A673 (cell line): ENCODE measurements around the gene CLN5. TPM values are rescaled to one million over a fixed set of nuclear protein-coding genes. Genes with fewer than 3 reads are reported as not detected.

Experiments
- BruUV-seq: library from RNA; stranded (reverse); fragments of 400-500 nt; replicated peaks from 2 replicates; lab custom pipeline; 2021; lab: Mats Ljungman, UMichigan
- CTCF ChIA-PET: fragments of 300-600 bp; sonication (Branson Sonifier 250); formaldehyde crosslinking; loops from one replicate; lab custom pipeline; 2022; ENCODE audit warnings: antibody characterized with exemption; lab: Charles Lee
- POLR2A ChIA-PET: fragments of 300-600 bp; sonication (Branson Sonifier 250); formaldehyde crosslinking; loops from one replicate; lab custom pipeline; 2022; ENCODE audit warnings: antibody characterized with exemption; ENCODE audit not compliant: low non-redundant PET; lab: Charles Lee
- DNase-seq: peaks from one replicate; pipeline ENCODE4 v3.0.0-alpha.2; 2015; ENCODE audit warnings: low spot score
- H3K27ac ChIP-seq: fragments of 200-600 bp; sonication (generic); 2 replicates; pipeline ENCODE4 v1.5.1; 2016; ENCODE audit warnings: mixed run types, low read depth, mild to moderate bottlenecking, mixed read lengths, antibody characterized with exemption, low read length; ENCODE audit not compliant: poor library complexity, severe bottlenecking
- H3K27me3 ChIP-seq: fragments of 200-600 bp; sonication (generic); replicated peaks from 2 replicates; pipeline ENCODE4 v1.6.1; 2017; ENCODE audit warnings: mixed run types, low read depth, mild to moderate bottlenecking, mixed read lengths, antibody characterized with exemption, low read length; ENCODE audit not compliant: insufficient read depth, poor library complexity
- H3K36me3 ChIP-seq: fragments of 200-600 bp; sonication (generic); 2 replicates; pipeline ENCODE4 v1.6.1; 2016; ENCODE audit warnings: mixed run types, mild to moderate bottlenecking, mixed read lengths, antibody characterized with exemption, low read length; ENCODE audit not compliant: insufficient read depth, poor library complexity, severe bottlenecking
- H3K4me1 ChIP-seq: fragments of 200-600 bp; sonication (generic); 2 replicates; pipeline ENCODE4 v1.6.1; 2017; ENCODE audit warnings: mixed run types, mild to moderate bottlenecking, mixed read lengths, antibody characterized with exemption, low read length; ENCODE audit not compliant: insufficient read depth, poor library complexity, severe bottlenecking
- H3K4me3 ChIP-seq: fragments of 200-600 bp; sonication (generic); 2 replicates; pipeline ENCODE4 v1.5.1; 2016; ENCODE audit warnings: low read depth, mixed run types, mild to moderate bottlenecking, mixed read lengths, low read length; ENCODE audit not compliant: poor library complexity, severe bottlenecking
- H3K9me3 ChIP-seq: fragments of 200-600 bp; sonication (generic); 2 replicates; pipeline ENCODE4 v1.6.1; 2016; ENCODE audit warnings: mixed run types, low read depth, mild to moderate bottlenecking, mixed read lengths, antibody characterized with exemption, low read length; ENCODE audit not compliant: poor library complexity, severe bottlenecking
- CTCF ChIP-seq: fragments of 300-800, 200-600 bp; sonication (generic); conservative IDR thresholded peaks from 2 replicates; pipeline ENCODE4 v1.5.1; 2017; ENCODE audit warnings: low read depth, mild to moderate bottlenecking, antibody characterized with exemption, low read length, moderate library complexity, mixed read lengths
- EZH2 ChIP-seq: fragments of 200-600 bp; sonication (generic); IDR thresholded peaks from 2 replicates; pipeline ENCODE4 v1.6.1; 2017; ENCODE audit warnings: borderline replicate concordance, low read depth, mild to moderate bottlenecking, mixed read lengths, antibody characterized with exemption, low read length; ENCODE audit not compliant: poor library complexity, severe bottlenecking
- intact Hi-C: fragments of 100-400 bp; cut with micrococcal nuclease; formaldehyde crosslinking; loops from one replicate; pipeline ENCODE4 v1.10.0; 2022; ENCODE audit not compliant: unreplicated experiment
- total RNA-seq: library from RNA; stranded (reverse); gene quantifications from 2 replicates; pipeline ENCODE4 v1.2.3, GENCODE V29; 2021

Gene CLN5
- total RNA-seq, 1 experiment from 2014 or later, result 13.7 TPM

- Histone ChIP-seq H3K27ac (no peak overlapping the region), H3K4me1 (no peaks in the 10 kb centered on the region), H3K27me3 (no peaks in the 10 kb centered on the region), H3K36me3 (no peaks in the 10 kb centered on the region), H3K9me3 (no peaks in the 10 kb centered on the region), H3K4me3 (no peak overlapping the region)
- BruUV-seq, result no TSS peak
- TF ChIP-seq CTCF (no peak), EZH2 (no peak)
- POLR2A ChIA-PET, result no interaction called here
- intact Hi-C loops, result no loop called here
- no peak for DNase-seq
- CTCF ChIA-PET, result no interaction called here
Measured at GRCh38 chr13:76969488-76970365, 22.2 kb upstream of the CLN5 start.

- Histone ChIP-seq H3K9me3 (no peaks in the 10 kb centered on the region), H3K27me3 (peaks cover 4% of the 10 kb centered on the region), H3K36me3 (no peaks in the 10 kb centered on the region), H3K4me3 (no peak overlapping the region), H3K27ac (no peak overlapping the region), H3K4me1 (no peaks in the 10 kb centered on the region)
- ChIA-PET CTCF (no interaction called here), POLR2A (no interaction called here)
- TF ChIP-seq EZH2 (no peak), CTCF (no peak)
- DNase-seq, result no peak
- intact Hi-C loops, result no loop called here
- no TSS peak for BruUV-seq
Measured at GRCh38 chr13:76971215-76971614, 20.7 kb upstream of the CLN5 start.

GRCh38 chr13:76971851-76972829 is 19.7 kb upstream of the CLN5 start:
- intact Hi-C loops, result no loop called here
- Histone ChIP-seq H3K4me3 (no peak overlapping the region), H3K4me1 (no peaks in the 10 kb centered on the region), H3K36me3 (no peaks in the 10 kb centered on the region), H3K9me3 (no peaks in the 10 kb centered on the region), H3K27ac (no peak overlapping the region), H3K27me3 (peaks cover 4% of the 10 kb centered on the region)
- DNase-seq, result no peak
- CTCF ChIA-PET, result no interaction called here
- POLR2A ChIA-PET, result no interaction called here
- TF ChIP-seq EZH2, result no peak
- no peak for TF ChIP-seq CTCF
- BruUV-seq, result no TSS peak
